ENCODE data around the gene PFKP. TPM values are rescaled to one million over a fixed set of nuclear protein-coding genes. Genes with fewer than 3 reads are reported as not detected.
"Not testable (repeated sequence)": the region's sequence is repeated elsewhere in the genome, so short reads cannot be mapped to it uniquely, and the experiment has no call there.

The PFKP gene
- total RNA-seq, 4 donors from 2014 or later = 90.8 to 255 (median 112) TPM

DNA sequence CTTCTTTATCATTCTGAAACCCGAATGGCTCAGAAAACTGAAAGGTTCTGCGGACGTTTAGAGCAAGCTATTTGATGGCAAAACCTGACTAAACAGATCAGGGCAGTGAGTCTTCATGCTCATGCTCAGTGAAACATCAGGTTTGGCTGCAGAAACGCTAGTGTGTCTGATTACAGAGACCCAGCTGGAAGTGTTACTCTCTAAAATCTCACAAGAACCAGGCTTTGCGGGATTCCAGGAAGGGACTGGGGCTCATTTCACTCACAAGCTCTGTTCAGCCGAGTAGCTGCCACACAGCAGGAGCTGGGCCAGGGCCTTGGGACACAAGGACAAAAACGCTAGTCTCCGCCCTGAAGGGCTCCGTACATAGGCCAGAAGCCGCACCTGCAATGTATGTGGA is 102.3 kb downstream of the PFKP start:
- 83% methylated on average over 9 of the region's 10 CpGs for WGBS
- Histone ChIP-seq H3K4me3 (no peak overlapping the region), H3K4me1 (peaks cover 9 to 29% (median 25%) of the 10 kb centered on the region in 4 donors), H3K36me3 (peaks cover 51 to 54% (median 53%) of the 10 kb centered on the region in 4 donors), H3K9me3 (no peaks in the 10 kb centered on the region), H3K27ac (replicated peaks in 1 of 4) (no peak overlapping the region), H3K27me3 (no peaks in the 10 kb centered on the region)
- no peak for DNase-seq (ENCODE audit: extremely low spot score)
- TF ChIP-seq EP300 (IDR thresholded peaks at IDR 0.05) = no peak
- TF ChIP-seq, protein P1, sequence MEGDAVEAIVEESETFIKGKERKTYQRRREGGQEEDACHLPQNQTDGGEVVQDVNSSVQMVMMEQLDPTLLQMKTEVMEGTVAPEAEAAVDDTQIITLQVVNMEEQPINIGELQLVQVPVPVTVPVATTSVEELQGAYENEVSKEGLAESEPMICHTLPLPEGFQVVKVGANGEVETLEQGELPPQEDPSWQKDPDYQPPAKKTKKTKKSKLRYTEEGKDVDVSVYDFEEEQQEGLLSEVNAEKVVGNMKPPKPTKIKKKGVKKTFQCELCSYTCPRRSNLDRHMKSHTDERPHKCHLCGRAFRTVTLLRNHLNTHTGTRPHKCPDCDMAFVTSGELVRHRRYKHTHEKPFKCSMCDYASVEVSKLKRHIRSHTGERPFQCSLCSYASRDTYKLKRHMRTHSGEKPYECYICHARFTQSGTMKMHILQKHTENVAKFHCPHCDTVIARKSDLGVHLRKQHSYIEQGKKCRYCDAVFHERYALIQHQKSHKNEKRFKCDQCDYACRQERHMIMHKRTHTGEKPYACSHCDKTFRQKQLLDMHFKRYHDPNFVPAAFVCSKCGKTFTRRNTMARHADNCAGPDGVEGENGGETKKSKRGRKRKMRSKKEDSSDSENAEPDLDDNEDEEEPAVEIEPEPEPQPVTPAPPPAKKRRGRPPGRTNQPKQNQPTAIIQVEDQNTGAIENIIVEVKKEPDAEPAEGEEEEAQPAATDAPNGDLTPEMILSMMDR (IDR thresholded peaks at IDR 0.05) = no peak
- no peak for TF ChIP-seq POLR2AphosphoS5 (IDR thresholded peaks at IDR 0.05)
- TF ChIP-seq POLR2A (IDR thresholded peaks at IDR 0.05; ENCODE audit: low read depth) = no peak
- intact Hi-C loops (cut with DNase I) = no loop called here

DNA sequence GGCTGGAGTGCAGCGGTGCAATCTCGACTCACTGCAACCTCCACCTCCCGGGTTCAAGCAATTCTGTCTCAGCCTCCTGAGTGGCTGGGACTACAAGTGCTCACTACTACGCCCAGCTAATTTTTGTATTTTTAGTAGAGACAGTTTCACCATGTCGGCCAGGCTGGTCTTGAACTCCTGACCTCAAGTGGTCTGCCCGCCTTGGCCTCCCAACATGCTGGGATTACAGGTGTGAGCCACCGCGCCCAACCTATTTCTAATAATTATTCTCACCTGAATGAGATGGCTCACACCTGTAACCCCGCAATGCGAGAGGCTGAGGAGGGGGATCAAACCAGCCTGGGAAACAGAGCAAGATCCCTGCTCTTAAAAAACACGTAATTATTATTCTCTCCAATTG is 104.1 kb downstream of the PFKP start:
- Histone ChIP-seq H3K27ac (replicated peaks in 1 of 4) (peak overlapping the region in 2 of 4 donors; percentile 84 to 94), H3K4me1 (peaks cover 9 to 29% (median 25%) of the 10 kb centered on the region in 4 donors), H3K4me3 (peak overlapping the region; percentile 73 to 95 (median 74)), H3K36me3 (peaks cover 33 to 36% (median 35%) of the 10 kb centered on the region in 4 donors)
- WGBS = 92% methylated on average over 11 of the region's 11 CpGs
- H3K27me3 ChIP-seq; H3K9me3 ChIP-seq; DNase-seq (ENCODE audit: extremely low spot score); intact Hi-C loops (cut with DNase I): not testable (repeated sequence)

DNA sequence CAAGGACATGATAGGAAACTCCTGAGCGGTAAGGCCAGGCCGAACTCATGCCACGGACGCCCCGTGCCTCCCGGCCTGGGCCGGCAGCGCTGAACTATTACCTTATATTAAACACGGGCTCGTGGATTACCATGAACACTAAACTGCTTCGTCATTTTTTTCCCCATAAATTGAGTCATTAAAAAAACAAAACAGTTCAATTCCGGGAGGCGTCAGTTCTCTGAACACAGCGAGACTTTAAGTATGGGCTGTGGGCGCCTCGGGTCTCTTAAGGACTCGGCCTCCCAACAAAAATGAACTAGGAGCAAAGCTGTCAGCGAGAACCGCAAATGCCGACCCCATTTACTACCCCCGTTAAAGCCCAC is 104.7 kb downstream of the PFKP start:
- intact Hi-C loops (cut with DNase I) = no loop called here
- Histone ChIP-seq H3K36me3 (peaks cover 27 to 30% (median 29%) of the 10 kb centered on the region in 4 donors), H3K4me3 (peak overlapping the region; percentile 73 to 95 (median 74)), H3K27ac (replicated peaks in 1 of 4) (peak overlapping the region; percentile 84 to 94 (median 84)), H3K9me3 (no peaks in the 10 kb centered on the region), H3K4me1 (peaks cover 9 to 29% (median 25%) of the 10 kb centered on the region in 4 donors), H3K27me3 (no peaks in the 10 kb centered on the region)
- TF ChIP-seq POLR2AphosphoS5 (IDR thresholded peaks at IDR 0.05) (no peak), POLR2A (IDR thresholded peaks at IDR 0.05; ENCODE audit: low read depth) (no peak), EP300 (IDR thresholded peaks at IDR 0.05) (no peak)
- TF ChIP-seq, protein P1 (IDR thresholded peaks at IDR 0.05) = no peak
- under 1% methylated on average over 21 of the region's 21 CpGs for WGBS
- no peak for DNase-seq (ENCODE audit: extremely low spot score)

DNA sequence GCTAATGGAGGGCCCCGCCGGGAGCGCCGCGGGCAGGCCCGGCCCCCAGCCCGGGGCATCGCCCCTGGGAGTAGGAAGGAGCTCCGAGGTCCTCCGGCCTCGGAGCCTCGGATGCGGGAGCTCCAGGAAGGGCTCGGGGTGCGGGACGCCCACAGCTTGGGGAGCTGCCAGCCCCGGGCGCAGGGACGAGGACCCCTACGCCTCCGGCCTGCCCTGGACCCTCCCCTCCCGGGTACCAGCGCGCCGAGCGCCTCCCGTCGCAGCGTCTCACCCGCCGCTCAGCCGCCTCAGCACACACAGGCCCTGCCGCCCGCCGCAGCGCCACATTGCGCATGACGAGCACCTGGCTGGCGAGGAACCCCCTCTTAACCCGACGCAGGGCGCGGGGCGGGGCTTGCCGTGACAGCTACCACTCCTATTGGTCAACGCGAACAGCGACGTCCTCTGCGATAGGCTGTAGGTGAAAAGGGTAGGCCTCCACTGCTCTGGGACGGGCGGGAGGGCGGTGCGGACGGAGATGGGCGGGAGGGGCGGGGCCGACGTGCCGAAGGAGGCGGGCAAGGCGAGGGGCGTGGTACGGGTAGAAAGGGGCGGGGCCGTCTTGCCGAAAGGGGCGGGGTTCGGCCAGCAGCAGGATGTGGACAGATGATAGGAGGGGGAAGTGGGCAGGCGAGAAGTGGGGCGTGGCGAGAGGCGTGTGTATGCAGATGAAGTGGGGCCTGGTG is 105.3 kb downstream of the PFKP start, which contains the start of gene PITRM1:
TSS of gene PITRM1 (minus strand) at position 337 of the 725 bp plus-strand sequence. CDS start at position 327, 10 bp downstream.
- intact Hi-C loops (cut with DNase I) = no loop called here
- 0% methylated on average over 40 of the region's 73 CpGs for WGBS

More for the DNA sequence above, 105.3 kb downstream of the PFKP start, which contains the start of gene PITRM1:
- Histone ChIP-seq H3K36me3 (peaks cover 22 to 25% (median 23%) of the 10 kb centered on the region in 4 donors), H3K4me3 (peak within 1 kb of the TSS; percentile 73 to 95 (median 74)), H3K9me3 (no peaks in the 10 kb centered on the region), H3K27me3 (no peaks in the 10 kb centered on the region), H3K4me1 (peaks cover 9 to 29% (median 25%) of the 10 kb centered on the region in 4 donors), H3K27ac (replicated peaks in 1 of 4) (peak within 1 kb of the TSS; percentile 84 to 94 (median 84))
- DNase-seq (ENCODE audit: extremely low spot score) = peak; percentile 100
- peak; percentile 99 for TF ChIP-seq POLR2A (IDR thresholded peaks at IDR 0.05; ENCODE audit: low read depth)
- TF ChIP-seq, protein P1 (IDR thresholded peaks at IDR 0.05) = no peak
- TF ChIP-seq POLR2AphosphoS5 (IDR thresholded peaks at IDR 0.05) = peak; percentile 100
- no peak for TF ChIP-seq EP300 (IDR thresholded peaks at IDR 0.05)

All from esophagus muscularis mucosa (tissue), 4 donors.